HepG2 (cell line): ENCODE results near the gene SECISBP2L. TPM values are rescaled to one million over a fixed set of nuclear protein-coding genes. Genes with fewer than 3 reads are reported as not detected.

ENCODE experiments used
- ARHGAP35 ChIP-seq: sonication (generic); formaldehyde crosslinking; IDR thresholded peaks from 2 replicates; pipeline ENCODE4 v1.9.0; 2022; ENCODE audit warnings: mild to moderate bottlenecking, inconsistent platforms, moderate library complexity, missing genetic modification reagents, borderline replicate concordance
- FLYWCH1 ChIP-seq: sonication (generic); formaldehyde crosslinking; IDR thresholded peaks from 2 replicates; pipeline ENCODE4 v1.8.1; 2023; ENCODE audit warnings: mild to moderate bottlenecking, missing genetic modification reagents
- HDAC1 ChIP-seq: sonication (generic); formaldehyde crosslinking; IDR thresholded peaks from 2 replicates; pipeline ENCODE4 v1.5.1; 2020; ENCODE audit warnings: mild to moderate bottlenecking, missing genetic modification reagents
- KDM4B ChIP-seq: sonication (generic); formaldehyde crosslinking; IDR thresholded peaks from 2 replicates; pipeline ENCODE4 v1.4.0; 2020; ENCODE audit warnings: missing genetic modification reagents
- NCOR1 ChIP-seq: fragments of 200-600 bp; sonication (generic); IDR thresholded peaks from 2 replicates; pipeline ENCODE4 v1.7.0; 2017; ENCODE audit warnings: antibody characterized with exemption, low read length, borderline replicate concordance
- RARG ChIP-seq: sonication (generic); formaldehyde crosslinking; IDR thresholded peaks from 2 replicates; pipeline ENCODE4 v1.4.0; 2020; ENCODE audit warnings: low read depth, mild to moderate bottlenecking, missing genetic modification reagents
- RFX5 ChIP-seq: IDR thresholded peaks from 2 replicates; pipeline ENCODE4 v1.6.1; 2011; ENCODE audit warnings: low read depth, low read length, improper control_type of control experiment
- RFXAP ChIP-seq: sonication (generic); formaldehyde crosslinking; IDR thresholded peaks from 2 replicates; pipeline ENCODE4 v1.4.0; 2020; ENCODE audit warnings: missing genetic modification reagents, borderline replicate concordance
- RORA ChIP-seq: sonication (generic); formaldehyde crosslinking; IDR thresholded peaks from 2 replicates; pipeline ENCODE4 v1.5.0; 2020; ENCODE audit warnings: mild to moderate bottlenecking, missing genetic modification reagents, moderate library complexity
- SIX4 ChIP-seq: sonication (generic); formaldehyde crosslinking; IDR thresholded peaks from 2 replicates; pipeline ENCODE4 v1.4.0; 2020; ENCODE audit warnings: missing genetic modification reagents
- YY1 ChIP-seq: IDR thresholded peaks from 2 replicates; pipeline ENCODE4 v1.6.1; 2011; ENCODE audit warnings: low read length, low read depth, moderate library complexity, mild to moderate bottlenecking; ENCODE audit not compliant: insufficient read depth, insufficient replicate concordance
- ZC3H4 ChIP-seq: sonication (generic); formaldehyde crosslinking; IDR thresholded peaks from 2 replicates; pipeline ENCODE4 v1.4.0; 2020; ENCODE audit warnings: missing genetic modification reagents, borderline replicate concordance
- ZNF160 ChIP-seq: sonication (generic); formaldehyde crosslinking; IDR thresholded peaks from 2 replicates; pipeline ENCODE4 v1.8.0; 2022; ENCODE audit warnings: mild to moderate bottlenecking, inconsistent platforms, missing genetic modification reagents
- ZNF232 ChIP-seq: sonication (generic); formaldehyde crosslinking; IDR thresholded peaks from 2 replicates; pipeline ENCODE4 v1.4.0; 2020; ENCODE audit warnings: missing genetic modification reagents, borderline replicate concordance
- ZNF263 ChIP-seq: sonication (generic); formaldehyde crosslinking; IDR thresholded peaks from 2 replicates; pipeline ENCODE4 v1.4.0; 2020; ENCODE audit warnings: missing genetic modification reagents
- ZNF383 ChIP-seq: sonication (generic); formaldehyde crosslinking; IDR thresholded peaks from 2 replicates; pipeline ENCODE4 v1.4.0; 2020; ENCODE audit warnings: missing genetic modification reagents, mild to moderate bottlenecking, borderline replicate concordance
- ZSCAN31 ChIP-seq: sonication (generic); formaldehyde crosslinking; IDR thresholded peaks from 2 replicates; pipeline ENCODE4 v1.5.0; 2020; ENCODE audit warnings: low read depth, mild to moderate bottlenecking, missing genetic modification reagents
- polyA plus RNA-seq, 8 experiments: library from polyadenylated mRNA; depleted of rRNA in 3 of 8; stranded (reverse) in 7 of 8; unstranded in 1 of 8; fragments of >200 nt; fragmentation: Illumina TruSeq in 4 of 8; extraction: Trizol in 4 of 8; gene quantifications; 2 replicates each; pipeline versions ENCODE4 v1.2.1 to v1.2.3, GENCODE V29; 2011 to 2016; ENCODE audit warnings: low read depth in 4 of 8, missing spikeins in 1 of 8, mixed read lengths in 1 of 8; ENCODE audit not compliant: insufficient read depth in 1 of 8
- total RNA-seq, 5 experiments: library from RNA; depleted of rRNA; stranded (reverse); fragments of >200 nt; fragmentation: Illumina TruSeq; extraction: Trizol; gene quantifications; 2 replicates each; pipeline ENCODE4 v1.2.3, GENCODE V29; 2016; ENCODE audit warnings: low read depth in 1 of 5
- TF ChIP-seq, protein P1 (sequence below): sonication (generic); formaldehyde crosslinking; IDR thresholded peaks from 2 replicates; pipeline ENCODE4 v1.4.0; 2020; ENCODE audit warnings: missing genetic modification reagents, mild to moderate bottlenecking, borderline replicate concordance
- TF ChIP-seq, protein P2 (sequence below): sonication (generic); formaldehyde crosslinking; IDR thresholded peaks from 2 replicates; pipeline ENCODE4 v1.9.0; 2022; ENCODE audit warnings: low read depth, missing genetic modification reagents
- TF ChIP-seq, protein P3 (sequence below): sonication (generic); formaldehyde crosslinking; IDR thresholded peaks from 2 replicates; pipeline ENCODE4 v1.9.0; 2021; ENCODE audit warnings: missing genetic modification reagents, borderline replicate concordance
- TF ChIP-seq, protein P4 (sequence below): sonication (generic); formaldehyde crosslinking; IDR thresholded peaks from 2 replicates; pipeline ENCODE4 v1.5.0; 2020; ENCODE audit warnings: missing genetic modification reagents, mild to moderate bottlenecking, borderline replicate concordance

Gene SECISBP2L
- total and polyA plus RNA-seq, 2 of the 13 experiments (the other 11 are each of a cell fraction or from before 2014, with no cell fraction given): 13.9 to 15.6 TPM

DNA sequence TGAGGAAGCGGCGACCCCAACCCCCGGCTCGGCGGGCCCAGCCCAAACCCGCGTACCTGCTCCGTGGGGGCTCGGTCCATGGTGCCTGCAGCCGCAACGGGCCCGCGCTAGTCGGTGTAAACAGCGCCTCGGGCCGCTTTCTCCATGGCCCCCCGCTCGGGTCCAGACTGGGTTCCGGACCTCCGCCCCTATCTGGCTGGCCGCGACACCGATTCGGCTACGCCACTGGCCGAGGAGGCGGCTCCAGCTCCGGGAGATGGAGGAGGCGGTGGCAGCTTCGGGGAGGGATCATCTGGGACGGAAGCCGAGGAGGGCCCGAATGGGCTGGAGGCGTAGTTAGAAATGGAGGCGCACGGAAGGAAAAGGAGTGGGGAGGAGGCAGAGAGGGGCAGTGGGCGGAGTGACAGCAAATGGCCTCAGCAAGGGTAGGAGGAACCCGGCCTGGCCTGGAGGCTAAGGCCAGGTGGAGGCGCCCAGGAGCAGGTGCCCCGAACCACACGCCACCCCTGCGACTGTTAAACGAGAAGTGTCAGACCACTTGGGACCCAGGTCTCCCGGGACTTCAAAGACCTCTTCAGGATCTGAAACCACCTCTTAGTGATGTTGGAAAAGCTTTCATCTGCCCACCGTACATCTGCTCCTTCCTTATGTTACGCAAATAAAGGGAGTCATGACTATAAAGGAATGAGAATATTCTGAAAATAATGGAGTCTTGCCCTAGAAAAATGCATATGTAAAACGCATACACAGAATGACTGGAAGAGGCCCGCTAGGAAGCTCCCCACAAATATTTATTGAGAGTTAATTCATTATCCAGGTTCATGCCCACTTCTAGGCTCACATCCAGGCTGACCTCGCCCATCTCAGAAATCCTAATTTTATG is at the start of gene SECISBP2L (continued):
- TF ChIP-seq, protein P1, sequence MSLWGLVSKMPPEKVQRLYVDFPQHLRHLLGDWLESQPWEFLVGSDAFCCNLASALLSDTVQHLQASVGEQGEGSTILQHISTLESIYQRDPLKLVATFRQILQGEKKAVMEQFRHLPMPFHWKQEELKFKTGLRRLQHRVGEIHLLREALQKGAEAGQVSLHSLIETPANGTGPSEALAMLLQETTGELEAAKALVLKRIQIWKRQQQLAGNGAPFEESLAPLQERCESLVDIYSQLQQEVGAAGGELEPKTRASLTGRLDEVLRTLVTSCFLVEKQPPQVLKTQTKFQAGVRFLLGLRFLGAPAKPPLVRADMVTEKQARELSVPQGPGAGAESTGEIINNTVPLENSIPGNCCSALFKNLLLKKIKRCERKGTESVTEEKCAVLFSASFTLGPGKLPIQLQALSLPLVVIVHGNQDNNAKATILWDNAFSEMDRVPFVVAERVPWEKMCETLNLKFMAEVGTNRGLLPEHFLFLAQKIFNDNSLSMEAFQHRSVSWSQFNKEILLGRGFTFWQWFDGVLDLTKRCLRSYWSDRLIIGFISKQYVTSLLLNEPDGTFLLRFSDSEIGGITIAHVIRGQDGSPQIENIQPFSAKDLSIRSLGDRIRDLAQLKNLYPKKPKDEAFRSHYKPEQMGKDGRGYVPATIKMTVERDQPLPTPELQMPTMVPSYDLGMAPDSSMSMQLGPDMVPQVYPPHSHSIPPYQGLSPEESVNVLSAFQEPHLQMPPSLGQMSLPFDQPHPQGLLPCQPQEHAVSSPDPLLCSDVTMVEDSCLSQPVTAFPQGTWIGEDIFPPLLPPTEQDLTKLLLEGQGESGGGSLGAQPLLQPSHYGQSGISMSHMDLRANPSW (CRISPR knock-in tag): no peak; the same call in 1 of the 2 replicates
- peak; percentile 83; the same call in 1 of the 2 replicates for TF ChIP-seq RFXAP (CRISPR knock-in tag)
- TF ChIP-seq ZNF263: peak; percentile 76
- TF ChIP-seq ZC3H4: no peak
- TF ChIP-seq RFX5: 0 out of 2 replicates have a peak, but pooled peaks have one; percentile 42
- peak; percentile 98 for TF ChIP-seq YY1
- no peak for TF ChIP-seq RORA
- peak; percentile 44; the same call in 1 of the 2 replicates for TF ChIP-seq NCOR1
- peak; percentile 77; the same call in 1 of the 2 replicates for TF ChIP-seq ZSCAN31 (CRISPR knock-in tag)
- TF ChIP-seq HDAC1 (CRISPR knock-in tag): peak; percentile 99
- no peak; the same call in 1 of the 2 replicates for TF ChIP-seq ZNF232 (CRISPR knock-in tag)
- TF ChIP-seq, protein P2, sequence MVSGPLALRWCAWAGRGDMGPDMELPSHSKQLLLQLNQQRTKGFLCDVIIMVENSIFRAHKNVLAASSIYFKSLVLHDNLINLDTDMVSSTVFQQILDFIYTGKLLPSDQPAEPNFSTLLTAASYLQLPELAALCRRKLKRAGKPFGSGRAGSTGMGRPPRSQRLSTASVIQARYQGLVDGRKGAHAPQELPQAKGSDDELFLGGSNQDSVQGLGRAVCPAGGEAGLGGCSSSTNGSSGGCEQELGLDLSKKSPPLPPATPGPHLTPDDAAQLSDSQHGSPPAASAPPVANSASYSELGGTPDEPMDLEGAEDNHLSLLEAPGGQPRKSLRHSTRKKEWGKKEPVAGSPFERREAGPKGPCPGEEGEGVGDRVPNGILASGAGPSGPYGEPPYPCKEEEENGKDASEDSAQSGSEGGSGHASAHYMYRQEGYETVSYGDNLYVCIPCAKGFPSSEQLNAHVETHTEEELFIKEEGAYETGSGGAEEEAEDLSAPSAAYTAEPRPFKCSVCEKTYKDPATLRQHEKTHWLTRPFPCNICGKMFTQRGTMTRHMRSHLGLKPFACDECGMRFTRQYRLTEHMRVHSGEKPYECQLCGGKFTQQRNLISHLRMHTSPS (CRISPR knock-in tag): no peak
- TF ChIP-seq, protein P3, sequence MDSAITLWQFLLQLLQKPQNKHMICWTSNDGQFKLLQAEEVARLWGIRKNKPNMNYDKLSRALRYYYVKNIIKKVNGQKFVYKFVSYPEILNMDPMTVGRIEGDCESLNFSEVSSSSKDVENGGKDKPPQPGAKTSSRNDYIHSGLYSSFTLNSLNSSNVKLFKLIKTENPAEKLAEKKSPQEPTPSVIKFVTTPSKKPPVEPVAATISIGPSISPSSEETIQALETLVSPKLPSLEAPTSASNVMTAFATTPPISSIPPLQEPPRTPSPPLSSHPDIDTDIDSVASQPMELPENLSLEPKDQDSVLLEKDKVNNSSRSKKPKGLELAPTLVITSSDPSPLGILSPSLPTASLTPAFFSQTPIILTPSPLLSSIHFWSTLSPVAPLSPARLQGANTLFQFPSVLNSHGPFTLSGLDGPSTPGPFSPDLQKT: no peak
- no peak for TF ChIP-seq ZNF383 (CRISPR knock-in tag)
- TF ChIP-seq FLYWCH1 (CRISPR knock-in tag): 0 out of 2 replicates have a peak, but pooled peaks have one; percentile 5
- no peak for TF ChIP-seq RARG (CRISPR knock-in tag)
- TF ChIP-seq KDM4B: peak; percentile 50; the same call in 1 of the 2 replicates
- TF ChIP-seq, protein P4, sequence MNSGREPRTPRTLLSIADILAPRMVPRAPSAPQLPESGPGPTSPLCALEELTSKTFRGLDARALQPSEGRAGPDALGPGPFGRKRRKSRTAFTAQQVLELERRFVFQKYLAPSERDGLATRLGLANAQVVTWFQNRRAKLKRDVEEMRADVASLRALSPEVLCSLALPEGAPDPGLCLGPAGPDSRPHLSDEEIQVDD: no peak
- peak; percentile 60; the same call in 1 of the 2 replicates for TF ChIP-seq SIX4 (CRISPR knock-in tag)
- TF ChIP-seq ZNF160: peak; percentile 86
- peak; percentile 67; the same call in 1 of the 2 replicates for TF ChIP-seq ARHGAP35
